AG09319 (cell line): ENCODE data around the gene NGLY1.

Experiments used
- DNase-seq: peaks from one replicate; pipeline ENCODE4 v3.0.0-alpha.2; 2010; ENCODE audit warnings: low read depth; ENCODE audit errors: extremely low read depth
- TF ChIP-seq, protein P1 (sequence below): IDR thresholded peaks from 2 replicates; pipeline ENCODE4 v1.5.1; 2011; ENCODE audit warnings: low read depth, mild to moderate bottlenecking, inconsistent platforms, low read length, moderate library complexity

NGLY1 gene

DNA sequence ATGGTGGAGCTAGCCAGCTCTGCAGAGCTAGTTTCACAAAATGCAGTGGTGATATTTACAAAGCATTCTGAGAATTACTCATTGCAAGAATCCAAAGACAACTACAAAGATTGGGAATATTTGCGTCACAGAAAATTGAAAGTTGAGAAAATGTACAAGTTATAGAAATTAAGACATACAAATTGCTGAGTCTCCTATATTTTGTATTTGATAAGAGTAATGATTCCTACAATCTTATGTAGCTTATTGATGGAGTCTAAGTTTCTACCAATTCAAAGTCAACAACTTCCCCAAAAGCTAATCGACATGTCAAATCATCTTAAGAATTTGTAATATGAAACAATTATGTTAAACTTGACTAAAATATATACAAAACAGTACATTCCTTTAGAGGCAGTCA, 72.2 kb downstream of the NGLY1 start:
- DNase-seq, result no peak
- TF ChIP-seq, protein P1, sequence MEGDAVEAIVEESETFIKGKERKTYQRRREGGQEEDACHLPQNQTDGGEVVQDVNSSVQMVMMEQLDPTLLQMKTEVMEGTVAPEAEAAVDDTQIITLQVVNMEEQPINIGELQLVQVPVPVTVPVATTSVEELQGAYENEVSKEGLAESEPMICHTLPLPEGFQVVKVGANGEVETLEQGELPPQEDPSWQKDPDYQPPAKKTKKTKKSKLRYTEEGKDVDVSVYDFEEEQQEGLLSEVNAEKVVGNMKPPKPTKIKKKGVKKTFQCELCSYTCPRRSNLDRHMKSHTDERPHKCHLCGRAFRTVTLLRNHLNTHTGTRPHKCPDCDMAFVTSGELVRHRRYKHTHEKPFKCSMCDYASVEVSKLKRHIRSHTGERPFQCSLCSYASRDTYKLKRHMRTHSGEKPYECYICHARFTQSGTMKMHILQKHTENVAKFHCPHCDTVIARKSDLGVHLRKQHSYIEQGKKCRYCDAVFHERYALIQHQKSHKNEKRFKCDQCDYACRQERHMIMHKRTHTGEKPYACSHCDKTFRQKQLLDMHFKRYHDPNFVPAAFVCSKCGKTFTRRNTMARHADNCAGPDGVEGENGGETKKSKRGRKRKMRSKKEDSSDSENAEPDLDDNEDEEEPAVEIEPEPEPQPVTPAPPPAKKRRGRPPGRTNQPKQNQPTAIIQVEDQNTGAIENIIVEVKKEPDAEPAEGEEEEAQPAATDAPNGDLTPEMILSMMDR, result no peak

DNA sequence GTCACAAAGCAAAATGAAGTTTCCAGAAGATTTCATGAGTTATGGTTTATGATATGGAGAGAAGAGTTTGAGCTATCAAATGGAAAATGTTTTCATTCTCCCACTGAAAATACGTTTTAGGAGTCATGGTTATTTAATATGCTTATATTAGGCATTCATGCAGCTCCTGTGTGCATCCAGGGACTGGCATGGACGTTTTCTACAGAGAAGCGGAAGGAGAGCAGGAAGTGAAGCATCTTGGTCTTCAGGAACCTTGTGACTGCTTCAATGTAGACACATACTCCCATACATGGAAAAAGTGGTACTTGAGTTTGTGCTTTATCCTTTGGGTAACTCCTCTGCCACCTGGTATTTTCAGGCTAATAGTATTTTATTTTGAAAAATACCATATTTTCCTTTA, 75.2 kb downstream of the NGLY1 start:
- TF ChIP-seq, protein P1, result no peak
- DNase-seq, result no peak

DNA sequence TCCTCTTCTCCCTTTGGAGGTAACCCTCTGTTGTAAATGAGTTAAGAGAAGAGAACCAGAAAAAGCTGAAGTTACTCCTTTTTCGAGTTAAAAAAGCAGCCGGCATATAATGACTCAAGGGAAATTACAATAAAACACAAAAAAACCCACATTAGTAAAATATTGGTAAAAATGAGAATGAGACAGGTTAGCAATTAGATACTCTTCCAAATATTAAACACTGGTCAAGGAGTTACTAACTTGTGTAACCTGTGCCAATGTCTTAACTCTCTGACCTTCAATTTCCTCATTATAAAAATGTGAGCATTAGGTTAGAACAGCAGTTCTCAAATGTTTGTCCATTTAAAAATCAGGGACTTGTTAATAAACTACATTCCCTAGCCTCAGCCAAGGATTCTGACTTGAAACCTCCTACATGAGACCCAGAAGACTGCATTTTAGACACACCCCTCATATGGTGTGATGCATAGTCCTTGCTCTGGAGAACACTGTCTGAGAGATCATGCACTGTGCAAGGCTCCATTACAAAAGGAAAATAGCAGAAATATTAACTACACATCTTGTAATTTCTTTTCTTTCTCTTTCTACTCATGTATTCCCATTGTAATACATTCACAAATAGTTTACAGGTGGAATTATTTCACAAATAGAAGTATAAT, 75.8 kb downstream of the NGLY1 start:
- TF ChIP-seq, protein P1, result no peak
- DNase-seq, result no peak

DNA sequence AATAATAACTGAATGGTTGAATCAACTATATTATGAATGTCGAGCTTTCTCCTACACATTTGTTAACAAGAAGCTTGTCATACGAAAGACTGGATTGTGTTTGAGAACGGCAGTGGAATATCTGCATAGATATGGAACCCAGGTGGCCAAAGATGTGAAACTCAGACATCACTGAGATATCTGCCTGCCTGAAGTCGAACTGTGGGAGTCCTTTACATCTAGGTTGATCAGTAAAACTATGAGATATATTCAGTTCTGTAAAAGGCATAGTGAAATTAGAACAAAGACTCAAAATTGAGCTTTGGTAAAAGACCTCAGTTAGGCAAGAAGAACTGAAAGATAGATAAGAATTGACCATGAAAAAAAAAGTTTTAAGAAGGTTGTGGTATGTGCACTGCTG, 77.0 kb downstream of the NGLY1 start:
- DNase-seq, result no peak
- TF ChIP-seq, protein P1, result no peak

DNA sequence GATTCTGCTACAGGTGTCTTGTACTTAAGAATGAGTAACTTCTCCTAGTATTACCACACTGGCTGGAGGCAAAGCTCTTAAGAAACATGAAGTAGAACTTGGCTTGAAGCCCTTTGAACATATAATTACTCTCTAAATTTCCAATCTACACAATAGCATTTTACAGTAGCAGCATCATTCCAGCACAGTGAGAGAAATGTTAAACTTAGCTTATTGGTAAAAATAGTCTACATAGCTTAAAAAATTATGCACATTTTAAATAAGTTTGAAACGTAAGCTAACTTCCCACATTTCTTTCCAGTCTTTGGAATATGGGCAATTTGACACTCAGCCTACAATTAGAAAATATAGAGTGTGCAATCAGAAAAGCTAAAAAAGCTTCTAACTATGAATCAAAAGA, 85.7 kb downstream of the NGLY1 start:
- TF ChIP-seq, protein P1, result no peak
- no peak for DNase-seq

DNA sequence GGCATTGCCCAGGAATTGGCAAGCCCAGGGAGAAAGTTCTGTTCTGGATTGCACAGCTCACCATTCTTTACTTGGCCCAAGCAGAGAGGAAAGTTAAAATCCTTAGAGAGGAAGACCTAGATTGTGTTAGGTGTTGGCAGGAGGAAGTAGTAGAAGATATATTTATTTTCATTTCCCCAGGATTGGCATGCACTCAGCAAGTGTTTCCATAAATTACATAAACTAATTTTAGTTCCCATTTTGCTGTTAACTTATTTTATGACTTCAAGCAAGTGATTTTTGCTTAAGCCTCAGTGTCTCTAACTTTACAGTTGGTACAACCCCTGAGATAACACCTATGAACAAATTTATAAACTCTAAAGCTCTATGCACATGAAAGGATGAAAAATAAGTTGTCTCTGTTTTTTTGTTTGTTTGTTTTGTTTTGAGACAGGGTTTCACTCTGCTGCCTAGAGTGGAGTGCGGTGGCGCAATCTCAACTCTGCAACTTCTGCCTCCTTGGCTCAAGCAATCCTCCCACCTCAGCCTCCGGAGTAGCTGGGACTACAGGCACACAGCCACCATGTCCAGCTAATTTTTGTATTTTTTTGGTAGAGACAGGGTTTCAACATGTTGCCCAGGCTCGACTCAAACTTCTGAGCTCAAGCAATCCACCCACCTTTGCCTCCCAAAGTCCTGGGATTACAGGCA, 87.4 kb downstream of the NGLY1 start:
- no peak for DNase-seq
- TF ChIP-seq, protein P1, result no peak

DNA sequence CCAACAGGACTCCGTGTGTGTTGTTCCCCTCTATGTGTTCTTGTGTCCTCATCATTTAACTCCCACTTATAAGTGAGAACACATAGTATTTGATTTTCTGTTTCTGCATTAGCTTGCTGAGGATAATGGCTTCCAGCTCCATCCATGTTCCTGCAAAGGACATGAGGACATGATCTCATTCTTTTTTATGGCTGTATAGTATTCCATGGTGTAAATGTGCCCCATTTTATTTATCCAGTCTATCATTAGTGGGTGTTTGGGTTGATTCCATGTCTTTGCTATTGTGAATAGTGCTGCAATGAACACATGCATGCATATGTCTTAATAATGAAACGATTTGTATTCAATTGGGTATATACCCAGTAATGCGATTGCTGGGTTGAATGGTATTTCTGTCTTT, 90.0 kb downstream of the NGLY1 start:
- DNase-seq, result no peak
- TF ChIP-seq, protein P1, result no peak
